HepG2 (cell line): ENCODE measurements around the gene TPD52L2. TPM values are rescaled to one million over a fixed set of nuclear protein-coding genes. Genes with fewer than 3 reads are reported as not detected.

Source experiments
- ADNP ChIP-seq: sonication (generic); formaldehyde crosslinking; IDR thresholded peaks from 2 replicates; pipeline ENCODE4 v1.4.0; 2020; ENCODE audit warnings: missing genetic modification reagents
- AHDC1 ChIP-seq: sonication (generic); formaldehyde crosslinking; IDR thresholded peaks from 2 replicates; pipeline ENCODE4 v1.5.1; 2020; ENCODE audit warnings: mild to moderate bottlenecking, missing genetic modification reagents, borderline replicate concordance
- EZH2 ChIP-seq: conservative IDR thresholded peaks from 2 replicates; pipeline ENCODE4 v1.6.1; 2012; ENCODE audit warnings: mild to moderate bottlenecking, low read depth, low read length, moderate library complexity
- GATAD2A ChIP-seq: IDR thresholded peaks from 2 replicates; pipeline ENCODE4 v1.6.1; 2016
- IKZF1 ChIP-seq: fragments of 450-650 bp; IDR thresholded peaks from 2 replicates; pipeline ENCODE4 v1.7.1; 2016
- KDM1A ChIP-seq: IDR thresholded peaks from 2 replicates; pipeline ENCODE4 v1.6.1; 2016; ENCODE audit warnings: missing compliant biosample characterization
- MLLT10 ChIP-seq: sonication (generic); formaldehyde crosslinking; IDR thresholded peaks from 2 replicates; pipeline ENCODE4 v1.4.0; 2020; ENCODE audit warnings: missing genetic modification reagents
- MTF1 ChIP-seq: sonication (generic); formaldehyde crosslinking; IDR thresholded peaks from 2 replicates; pipeline ENCODE4 v1.5.0; 2020; ENCODE audit warnings: missing genetic modification reagents
- MXD4 ChIP-seq: IDR thresholded peaks from 2 replicates; pipeline ENCODE4 v1.6.1; 2016; ENCODE audit warnings: mild to moderate bottlenecking, missing biosample characterization, missing genetic modification reagents
- MYPOP ChIP-seq: sonication (generic); formaldehyde crosslinking; IDR thresholded peaks from 2 replicates; pipeline ENCODE4 v1.8.1; 2023; ENCODE audit warnings: mild to moderate bottlenecking, moderate library complexity, missing genetic modification reagents
- NAIF1 ChIP-seq: sonication (generic); formaldehyde crosslinking; IDR thresholded peaks from 2 replicates; pipeline ENCODE4 v1.5.0; 2020; ENCODE audit warnings: mild to moderate bottlenecking, missing genetic modification reagents, borderline replicate concordance
- PLRG1 ChIP-seq: fragments of 450-650 bp; conservative IDR thresholded peaks from 2 replicates; pipeline ENCODE4 v1.6.1; 2016
- SMAD3 ChIP-seq: sonication (generic); formaldehyde crosslinking; IDR thresholded peaks from 2 replicates; pipeline ENCODE4 v1.4.0; 2020; ENCODE audit warnings: missing genetic modification reagents
- SRF ChIP-seq: IDR thresholded peaks from 2 replicates; pipeline ENCODE4 v1.6.1; 2011; ENCODE audit warnings: mild to moderate bottlenecking, low read depth, low read length, moderate library complexity
- SRSF1 ChIP-seq: fragments of 200-400 bp; formaldehyde crosslinking; optimal IDR thresholded peaks from 2 replicates; pipeline ENCODE3; 2017; ENCODE audit warnings: mild to moderate bottlenecking, low read depth, low read length, moderate library complexity
- TOPORS ChIP-seq: sonication (generic); formaldehyde crosslinking; IDR thresholded peaks from 2 replicates; pipeline ENCODE4 v1.8.0; 2023; ENCODE audit warnings: mild to moderate bottlenecking, missing genetic modification reagents
- ZFP90 ChIP-seq: sonication (generic); formaldehyde crosslinking; IDR thresholded peaks from 2 replicates; pipeline ENCODE4 v1.8.0; 2022; ENCODE audit warnings: missing genetic modification reagents, mild to moderate bottlenecking, inconsistent platforms, borderline replicate concordance
- ZNF276 ChIP-seq: sonication (generic); formaldehyde crosslinking; IDR thresholded peaks from 2 replicates; pipeline ENCODE4 v1.4.0; 2020; ENCODE audit warnings: mild to moderate bottlenecking, low read depth, missing genetic modification reagents
- ZNF335 ChIP-seq: sonication (generic); formaldehyde crosslinking; IDR thresholded peaks from 2 replicates; pipeline ENCODE4 v1.4.0; 2020; ENCODE audit warnings: missing genetic modification reagents
- ZNF468 ChIP-seq: sonication (generic); formaldehyde crosslinking; IDR thresholded peaks from 2 replicates; pipeline ENCODE4 v1.8.0; 2022; ENCODE audit warnings: mild to moderate bottlenecking, moderate library complexity, missing genetic modification reagents
- ZNF543 ChIP-seq: sonication (generic); formaldehyde crosslinking; IDR thresholded peaks from 2 replicates; pipeline ENCODE4 v1.4.0; 2020; ENCODE audit warnings: mild to moderate bottlenecking, missing genetic modification reagents
- ZNF639 ChIP-seq: conservative IDR thresholded peaks from 2 replicates; pipeline ENCODE4 v1.6.1; 2018; ENCODE audit warnings: missing genetic modification reagents
- ZSCAN30 ChIP-seq: sonication (generic); formaldehyde crosslinking; IDR thresholded peaks from 2 replicates; pipeline ENCODE4 v1.5.0; 2020; ENCODE audit warnings: mild to moderate bottlenecking, missing genetic modification reagents
- polyA plus RNA-seq, 8 experiments: library from polyadenylated mRNA; depleted of rRNA in 3 of 8; stranded (reverse) in 7 of 8; unstranded in 1 of 8; fragments of >200 nt; fragmentation: Illumina TruSeq in 4 of 8; extraction: Trizol in 4 of 8; gene quantifications; 2 replicates each; pipeline versions ENCODE4 v1.2.1 to v1.2.3, GENCODE V29; 2011 to 2016; ENCODE audit warnings: low read depth in 4 of 8, missing spikeins in 1 of 8, mixed read lengths in 1 of 8; ENCODE audit not compliant: insufficient read depth in 1 of 8
- total RNA-seq, 5 experiments: library from RNA; depleted of rRNA; stranded (reverse); fragments of >200 nt; fragmentation: Illumina TruSeq; extraction: Trizol; gene quantifications; 2 replicates each; pipeline ENCODE4 v1.2.3, GENCODE V29; 2016; ENCODE audit warnings: low read depth in 1 of 5

The TPD52L2 gene
- total and polyA plus RNA-seq, 2 of the 13 experiments (the other 11 are each of a cell fraction or from before 2014, with no cell fraction given), result 156 to 184 TPM

GRCh38 chr20:63863021-63863797 lies 1.9 kb upstream of the TPD52L2 start (continued):
- TF ChIP-seq MYPOP, result no peak
- no peak for TF ChIP-seq SRSF1
- TF ChIP-seq ZNF335 (CRISPR knock-in tag), result no peak
- TF ChIP-seq MTF1, result no peak
- TF ChIP-seq AHDC1 (CRISPR knock-in tag), result no peak
- TF ChIP-seq ZSCAN30 (CRISPR knock-in tag), result no peak
- TF ChIP-seq ZNF543 (CRISPR knock-in tag), result no peak
- TF ChIP-seq KDM1A (CRISPR knock-in tag), result no peak
- TF ChIP-seq TOPORS (CRISPR knock-in tag), result no peak
- TF ChIP-seq ZNF276, result no peak
- no peak for TF ChIP-seq GATAD2A (CRISPR knock-in tag)
- no peak for TF ChIP-seq PLRG1
- no peak for TF ChIP-seq ZNF639
- no peak for TF ChIP-seq MLLT10 (CRISPR knock-in tag)
- TF ChIP-seq ZFP90 (CRISPR knock-in tag), result no peak
- TF ChIP-seq MXD4, result no peak
- TF ChIP-seq ADNP (CRISPR knock-in tag), result no peak
- no peak for TF ChIP-seq ZNF468
- TF ChIP-seq SMAD3 (CRISPR knock-in tag), result no peak
- no peak for TF ChIP-seq EZH2
- no peak for TF ChIP-seq NAIF1
- no peak for TF ChIP-seq IKZF1
- no peak for TF ChIP-seq SRF
